Embryonic facial prominence (tissue), 1 donor: ENCODE results near the gene MYRIP.
"Not testable (repeated sequence)": the region's sequence is repeated elsewhere in the genome, so short reads cannot be mapped to it uniquely, and the experiment has no call there.

Source experiments
- DNase-seq: peaks from one replicate; pipeline ENCODE4 v3.0.0-alpha.2; 2016; ENCODE audit errors: extremely low spot score

The MYRIP gene

DNA sequence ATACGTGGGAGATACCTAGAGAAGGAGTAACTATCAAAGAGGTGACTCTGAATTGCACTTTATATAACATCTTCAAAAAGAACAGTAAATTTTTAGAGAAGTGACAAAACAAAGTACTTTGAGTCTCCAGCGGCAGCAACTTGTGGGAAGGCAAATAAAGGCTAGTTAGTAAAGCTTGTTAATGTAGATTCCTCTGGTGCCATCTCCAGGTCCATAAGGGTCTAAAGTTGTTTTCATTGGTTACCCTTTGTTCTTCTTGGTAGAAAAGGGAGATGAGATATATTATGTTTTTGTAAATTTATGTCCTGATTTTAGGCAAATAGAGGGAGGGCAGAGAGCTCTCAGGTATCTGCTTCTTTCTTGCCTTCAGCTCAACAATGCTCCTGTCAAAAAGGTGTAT is 161.6 kb downstream of the MYRIP start:
- DNase-seq, result no peak

DNA sequence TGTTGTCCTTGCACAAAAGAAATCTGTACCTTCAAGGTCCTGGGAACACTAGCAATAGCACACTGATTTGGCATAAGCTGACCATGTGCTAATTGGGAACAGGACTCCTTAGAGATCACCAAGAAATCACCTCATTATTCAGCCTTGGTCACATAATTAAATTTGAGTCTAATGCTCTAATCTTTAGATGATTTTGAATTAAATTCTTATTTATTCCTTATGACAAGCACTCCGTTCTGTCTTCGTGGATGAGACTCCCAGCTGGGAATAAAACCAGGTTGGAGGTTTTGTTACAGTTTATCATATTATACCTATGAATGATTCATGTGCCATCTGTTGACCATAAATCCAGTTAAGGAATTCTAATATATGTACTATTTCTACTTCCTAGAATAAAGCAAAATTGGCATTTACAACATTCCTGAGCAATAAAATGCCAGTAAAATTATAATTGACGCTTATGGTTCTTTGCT is 162.2 kb downstream of the MYRIP start:
- DNase-seq, result no peak

DNA sequence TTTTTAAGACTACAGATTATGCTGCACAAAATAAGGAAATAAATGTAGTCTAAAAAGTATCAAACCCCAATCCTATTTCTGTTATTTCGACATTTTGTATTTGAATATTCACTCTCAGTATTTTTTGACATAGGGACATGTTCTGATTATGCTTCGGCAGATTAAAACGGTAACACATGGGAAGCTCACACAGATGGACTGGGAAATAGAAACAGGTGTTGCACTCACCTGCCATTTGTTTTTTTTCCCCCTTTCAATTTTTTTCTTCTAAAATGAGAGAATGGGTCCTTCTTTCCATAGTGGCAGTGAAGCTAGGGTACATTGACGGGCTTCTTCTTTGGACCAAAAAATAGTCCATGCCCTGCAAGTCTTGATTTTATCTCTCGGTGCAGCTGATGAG is 163.1 kb downstream of the MYRIP start:
- no peak for DNase-seq

DNA sequence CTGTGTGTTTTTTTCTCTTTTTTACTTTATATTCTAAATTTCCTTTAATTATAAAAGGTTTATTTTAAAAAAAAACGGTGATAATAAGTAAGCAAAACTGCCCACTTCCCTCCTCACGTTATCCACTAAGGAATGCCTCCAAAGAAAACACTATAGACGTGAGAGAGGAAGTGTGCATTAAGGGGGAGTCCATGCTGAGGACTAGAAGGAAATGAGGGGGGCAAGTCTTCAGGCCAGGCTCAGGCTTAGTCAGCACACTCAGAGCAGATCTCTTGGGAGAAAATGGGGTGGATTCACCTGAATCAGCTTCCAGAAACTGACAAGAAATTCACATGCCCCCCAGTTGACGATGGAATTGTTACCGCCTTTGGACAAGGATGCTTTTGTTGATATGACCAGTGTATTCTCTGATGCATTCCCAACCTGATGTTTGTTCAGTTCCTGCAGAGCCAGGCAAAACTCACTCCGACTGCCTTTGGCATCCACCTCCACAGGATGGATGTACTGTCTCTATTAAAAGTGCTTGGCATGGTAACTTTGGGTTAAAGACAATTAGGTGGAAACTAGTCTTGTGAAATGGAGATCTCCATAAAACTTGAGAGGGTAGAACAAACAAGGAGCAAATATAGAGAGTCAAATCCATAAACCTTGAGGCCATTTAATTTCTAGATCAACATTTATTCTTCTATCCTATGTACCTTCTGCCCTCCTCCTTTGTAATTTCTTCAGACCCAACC is 167.8 kb downstream of the MYRIP start:
- DNase-seq, result no peak

DNA sequence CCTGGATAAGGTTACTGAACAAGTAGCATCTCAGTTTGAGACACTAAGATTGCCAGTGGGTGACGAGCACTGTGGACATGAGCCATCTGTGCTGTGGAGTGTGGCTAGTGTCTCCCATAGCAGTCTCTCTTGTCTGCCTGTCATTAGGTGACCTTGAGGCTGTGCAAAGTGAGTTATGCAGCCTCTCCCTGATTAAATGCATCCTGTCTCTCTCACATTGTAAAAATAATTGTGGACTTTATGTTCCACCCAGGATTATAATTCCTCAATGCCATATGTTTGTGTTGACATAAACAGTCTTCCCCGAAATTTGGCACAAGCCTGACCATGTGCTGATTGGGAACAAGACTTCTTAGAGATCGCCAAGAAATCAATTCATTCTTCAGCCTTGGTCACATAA is 168.9 kb downstream of the MYRIP start:
- DNase-seq, result no peak

DNA sequence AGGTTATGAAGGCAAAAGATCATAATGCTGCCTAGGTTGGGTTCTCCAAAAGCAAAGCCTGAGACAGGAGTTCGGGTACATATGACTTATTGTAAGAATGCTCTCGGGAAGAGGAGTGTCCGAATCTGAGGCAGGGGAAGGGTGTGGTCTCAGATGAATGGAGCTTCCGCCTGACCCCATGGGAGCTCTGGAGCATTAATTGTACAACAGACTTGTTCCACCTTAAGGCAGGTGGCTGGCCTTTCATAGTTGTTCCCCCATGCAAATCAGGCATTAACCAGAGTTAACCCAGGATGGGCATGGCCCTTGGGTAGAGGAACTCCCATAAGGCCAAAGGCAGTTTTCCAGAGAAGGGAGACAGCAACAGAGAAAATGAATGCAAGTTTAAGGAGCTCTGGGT is 170.6 kb downstream of the MYRIP start:
- no peak for DNase-seq

DNA sequence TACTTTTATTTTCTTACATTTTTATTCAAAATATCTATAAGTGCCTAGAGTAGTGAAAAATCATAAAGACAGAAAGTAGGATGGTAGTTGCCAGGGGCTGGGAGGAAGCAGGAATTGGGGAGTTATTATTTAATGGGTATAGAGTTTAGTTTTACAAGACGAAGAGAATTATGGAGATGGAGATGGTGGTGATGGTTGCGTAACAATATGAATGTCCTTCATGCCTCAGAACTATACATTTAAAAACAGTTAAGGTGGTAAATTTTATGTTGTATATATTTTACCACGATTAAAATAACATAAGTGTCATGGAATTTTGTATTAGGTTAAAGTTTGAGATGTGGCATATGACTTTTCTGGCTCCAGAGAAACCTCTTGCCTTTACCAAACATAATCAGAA is 171.4 kb downstream of the MYRIP start:
- no peak for DNase-seq

DNA sequence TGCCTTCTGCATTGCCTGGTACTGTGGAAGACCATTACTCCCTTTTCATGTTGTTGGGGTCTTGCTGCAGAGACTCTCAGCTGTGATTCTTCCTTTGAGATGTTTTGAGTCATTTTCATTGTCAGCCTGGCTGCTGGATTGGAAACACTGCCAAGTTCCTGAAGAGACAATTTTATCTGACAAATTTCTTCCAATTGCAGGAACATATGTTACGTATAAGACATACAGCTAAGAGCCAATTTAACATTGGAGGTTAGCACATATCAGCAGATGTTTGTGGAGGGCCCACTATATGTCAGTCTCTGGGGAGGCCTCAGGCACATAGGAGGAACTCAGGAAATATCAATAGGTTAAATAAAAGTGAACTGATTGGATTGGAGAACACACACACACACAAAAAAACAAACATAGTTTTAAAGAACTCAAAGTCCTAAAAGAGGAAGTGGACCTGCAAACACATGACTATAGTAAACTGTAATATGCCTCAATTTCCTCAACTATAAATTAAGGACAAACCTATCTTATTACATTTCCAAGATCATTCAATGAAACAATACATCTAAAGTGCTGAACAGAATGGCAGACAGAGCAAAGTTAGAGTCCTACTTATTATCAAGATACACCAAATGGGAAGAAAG is 172.3 kb downstream of the MYRIP start:
- DNase-seq, result no peak

DNA sequence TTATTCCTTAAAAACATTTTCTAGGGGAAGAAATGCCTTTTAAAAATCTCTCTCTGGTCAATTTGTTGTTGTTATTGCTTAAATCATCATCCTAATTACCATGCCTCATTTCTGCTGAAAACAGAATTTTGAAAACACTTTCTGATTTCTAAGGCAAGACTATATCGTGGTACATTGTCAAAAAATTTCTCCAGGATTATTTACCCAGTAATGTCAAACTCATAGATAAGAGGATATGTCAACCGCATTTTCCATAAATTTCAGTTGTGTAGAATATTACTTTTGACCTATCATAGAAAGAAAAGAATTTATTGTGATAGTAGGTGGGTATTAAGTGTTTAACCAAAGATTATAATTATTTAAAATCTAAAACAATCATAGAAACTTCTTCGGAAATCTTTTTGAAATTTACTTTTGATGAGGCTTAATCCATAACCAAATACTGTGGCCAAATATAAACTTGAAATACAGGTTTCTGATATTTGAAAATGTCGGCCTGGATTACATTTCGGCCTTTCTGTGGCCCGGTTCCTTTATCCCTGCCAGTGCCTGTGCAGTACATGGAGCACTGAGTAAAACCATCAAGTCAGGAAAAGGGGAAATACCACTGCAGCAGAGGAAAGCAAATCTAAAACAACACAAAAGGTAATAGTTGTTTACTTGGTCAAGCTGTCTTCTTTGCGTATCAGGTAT is 173.4 kb downstream of the MYRIP start:
- no peak for DNase-seq

DNA sequence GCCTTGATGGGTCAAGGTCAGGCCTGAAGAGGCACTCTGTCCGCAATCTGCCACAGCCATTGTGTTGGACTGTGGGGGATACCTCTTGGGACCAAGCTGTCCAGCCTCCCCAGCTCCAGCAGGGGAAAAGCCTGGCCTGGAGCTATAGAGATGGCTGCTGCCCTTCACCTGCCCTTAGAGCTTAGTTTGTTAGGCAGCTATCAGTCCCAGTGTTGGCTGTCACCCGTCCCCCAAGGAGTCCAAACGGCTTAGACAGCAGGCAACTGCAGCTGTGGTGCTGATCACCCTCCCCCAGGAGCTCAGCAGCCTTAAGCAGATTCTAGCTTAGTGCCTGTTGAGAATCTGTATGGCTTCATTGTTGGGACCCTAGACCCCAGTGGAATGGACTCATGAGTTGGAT is 180.3 kb downstream of the MYRIP start:
- DNase-seq, result no peak

DNA sequence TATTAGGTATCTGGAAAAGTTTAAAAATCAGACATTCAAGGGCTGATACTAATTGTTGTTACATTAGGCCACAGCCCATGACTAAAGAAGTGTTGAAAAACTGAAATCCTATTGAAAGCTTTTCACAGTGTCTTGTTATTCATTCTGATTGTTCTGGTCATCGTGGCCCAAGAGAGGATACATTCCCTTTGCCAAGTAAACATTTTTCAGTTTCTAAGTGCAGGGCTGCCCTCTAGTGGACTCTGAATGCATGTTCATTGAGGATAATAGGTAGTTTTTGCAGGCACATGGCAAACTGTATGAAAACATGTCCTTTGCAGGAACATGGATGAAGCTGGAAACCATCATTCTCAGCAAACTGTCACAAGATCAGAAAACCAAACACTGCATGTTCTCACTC is 181.1 kb downstream of the MYRIP start:
- DNase-seq, result no peak

DNA sequence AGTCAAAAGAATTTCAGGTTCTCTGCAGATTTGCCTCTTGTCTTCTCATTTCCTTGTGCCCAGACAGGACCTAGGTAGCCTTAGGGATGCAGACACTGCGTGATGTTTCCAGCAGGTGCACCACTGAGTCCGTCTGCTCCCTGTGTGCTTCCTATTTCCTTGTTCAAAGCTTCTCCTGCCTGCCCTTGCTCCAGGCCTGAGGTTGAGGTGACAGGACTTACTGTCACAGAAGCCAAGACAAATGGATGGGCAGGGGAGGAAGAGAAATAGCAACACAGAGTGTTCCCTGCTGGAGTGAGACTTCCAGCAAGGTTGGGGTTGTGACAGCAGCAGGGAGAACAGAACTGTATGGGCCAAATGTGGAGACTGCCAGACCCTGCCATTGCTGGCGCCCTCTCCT is 199.4 kb downstream of the MYRIP start:
- no peak for DNase-seq

DNA sequence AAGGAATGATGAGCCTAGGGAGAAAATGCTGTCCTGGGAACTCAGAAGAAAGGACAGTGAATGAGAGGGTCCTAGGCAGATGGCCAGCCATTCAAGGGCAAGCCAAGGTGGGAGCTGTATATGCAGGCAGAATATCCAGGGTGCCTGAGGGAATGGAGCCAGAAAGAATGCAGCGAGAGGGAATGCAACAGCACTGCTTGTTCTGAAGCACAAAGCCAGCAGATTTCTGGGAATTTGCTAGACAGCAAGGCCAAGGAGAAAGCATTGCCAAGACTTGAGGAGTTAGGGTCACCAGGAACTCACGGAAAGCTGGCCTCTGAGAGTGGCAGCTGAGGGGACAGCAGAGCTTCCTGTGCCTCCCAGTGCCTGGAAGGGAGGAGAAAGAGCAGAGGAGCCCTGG is 200.6 kb downstream of the MYRIP start:
- no peak for DNase-seq

DNA sequence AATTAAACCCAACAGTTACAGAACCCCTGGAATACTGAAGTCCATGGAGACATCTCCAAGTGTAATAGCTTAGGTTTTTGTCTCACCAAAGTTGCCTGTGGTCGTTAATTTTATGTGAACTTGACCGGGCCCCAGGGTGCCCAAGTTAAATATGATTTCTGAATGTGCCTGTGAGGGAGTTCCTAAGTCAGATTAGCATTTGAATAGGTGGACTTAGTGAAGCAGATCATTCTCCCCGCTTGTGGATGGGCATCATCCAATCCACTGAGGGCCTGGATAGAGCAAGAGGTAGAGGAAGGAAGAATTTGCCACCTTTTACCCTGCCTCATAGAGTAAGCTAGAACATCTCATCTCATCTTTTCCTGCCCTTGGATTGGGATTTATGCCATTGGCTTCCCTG is 203.0 kb downstream of the MYRIP start:
- DNase-seq, result no peak

DNA sequence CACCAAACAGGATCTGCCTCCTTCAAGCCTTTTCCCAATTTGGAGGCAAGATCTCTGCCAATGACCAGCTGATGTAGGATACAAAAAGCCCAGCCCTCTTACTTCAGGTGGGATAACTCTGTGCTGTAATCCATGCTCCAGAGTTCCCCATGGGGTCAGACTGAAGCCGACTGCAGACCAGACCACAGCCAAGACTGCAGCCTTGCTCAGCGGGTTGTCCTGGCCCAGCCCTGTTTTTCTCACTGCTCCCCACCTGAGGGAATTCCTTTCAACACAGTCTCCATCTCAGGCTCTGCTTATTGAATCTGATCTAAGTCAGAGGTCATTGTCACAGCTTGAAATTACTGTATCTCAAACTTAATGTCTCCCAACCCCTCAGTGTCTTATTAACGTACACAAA is 207.0 kb downstream of the MYRIP start:
- no peak for DNase-seq

DNA sequence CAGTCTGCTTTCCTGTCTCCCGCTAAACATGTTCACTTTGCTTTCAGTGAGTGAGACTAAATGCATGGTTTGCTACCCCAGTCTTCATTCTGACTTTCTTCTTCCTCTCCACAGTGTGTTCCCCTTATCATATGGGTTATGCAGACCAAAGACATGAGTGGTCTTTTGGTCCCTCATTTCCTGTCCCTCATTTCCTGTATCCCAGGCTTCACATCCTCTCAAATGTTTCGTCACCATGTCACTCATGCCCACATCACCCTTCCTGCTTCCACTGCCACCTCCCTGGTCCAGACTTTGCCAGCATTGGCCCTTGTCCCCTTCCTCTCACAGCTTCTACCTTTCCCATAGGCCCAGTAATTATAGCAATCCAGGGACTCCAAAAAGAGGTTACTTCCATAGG is 209.0 kb downstream of the MYRIP start:
- DNase-seq, result no peak

DNA sequence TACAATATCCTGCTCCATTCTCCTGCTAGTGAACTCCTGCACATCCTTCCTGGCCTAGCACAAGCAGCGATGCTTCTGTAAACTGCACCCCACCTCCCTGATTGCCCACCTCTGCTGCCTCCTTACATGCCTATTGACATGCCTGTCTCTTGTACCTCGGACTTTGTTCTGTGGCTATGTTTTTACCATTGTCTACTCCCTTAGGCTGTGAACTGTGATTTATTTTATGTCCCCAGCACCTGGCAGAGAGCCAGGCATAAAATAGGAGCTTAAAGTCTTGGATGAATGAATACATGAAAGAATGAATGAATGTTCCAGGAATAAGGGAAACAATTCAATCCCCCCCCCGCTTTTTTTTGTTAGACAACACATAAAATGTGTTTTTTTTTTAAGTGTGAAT is 210.0 kb downstream of the MYRIP start:
- DNase-seq, result no peak

DNA sequence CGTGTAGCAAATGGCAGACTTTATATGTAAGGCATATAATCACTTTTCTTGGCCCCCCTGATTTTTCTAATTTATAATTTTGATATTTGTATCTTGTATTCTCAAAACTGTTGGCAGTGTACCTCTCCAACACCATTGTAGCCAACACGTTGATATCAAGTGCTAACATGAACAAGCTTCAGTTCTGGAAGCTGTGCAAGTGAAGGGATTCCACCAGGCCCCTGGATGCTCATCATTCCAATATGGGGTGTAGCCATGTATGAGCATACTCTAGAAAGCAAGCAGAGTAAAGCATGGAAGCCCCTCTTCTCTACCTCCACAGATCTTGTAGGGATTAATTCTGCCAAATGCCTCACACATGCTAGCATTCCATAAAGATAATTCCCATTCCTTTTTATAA is 211.3 kb downstream of the MYRIP start:
- DNase-seq, result no peak

DNA sequence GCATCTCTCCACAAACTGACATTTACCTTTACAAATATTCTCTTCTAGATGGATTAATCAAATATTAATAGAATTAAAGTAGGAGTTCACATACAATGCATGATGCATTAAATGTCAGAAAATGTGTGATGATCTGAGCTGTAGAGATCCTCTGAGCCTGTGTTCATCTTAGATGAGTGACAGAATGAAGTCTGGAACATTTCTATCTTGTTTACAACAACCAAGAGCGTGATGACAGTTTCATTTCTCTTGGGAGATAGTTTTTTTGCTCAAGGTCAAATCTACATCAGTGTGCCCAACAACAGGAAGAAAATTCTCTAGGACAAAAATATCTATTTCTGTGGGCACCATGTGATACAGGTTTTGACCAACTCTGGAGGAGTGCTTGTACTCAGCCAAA is 211.9 kb downstream of the MYRIP start:
- no peak for DNase-seq

DNA sequence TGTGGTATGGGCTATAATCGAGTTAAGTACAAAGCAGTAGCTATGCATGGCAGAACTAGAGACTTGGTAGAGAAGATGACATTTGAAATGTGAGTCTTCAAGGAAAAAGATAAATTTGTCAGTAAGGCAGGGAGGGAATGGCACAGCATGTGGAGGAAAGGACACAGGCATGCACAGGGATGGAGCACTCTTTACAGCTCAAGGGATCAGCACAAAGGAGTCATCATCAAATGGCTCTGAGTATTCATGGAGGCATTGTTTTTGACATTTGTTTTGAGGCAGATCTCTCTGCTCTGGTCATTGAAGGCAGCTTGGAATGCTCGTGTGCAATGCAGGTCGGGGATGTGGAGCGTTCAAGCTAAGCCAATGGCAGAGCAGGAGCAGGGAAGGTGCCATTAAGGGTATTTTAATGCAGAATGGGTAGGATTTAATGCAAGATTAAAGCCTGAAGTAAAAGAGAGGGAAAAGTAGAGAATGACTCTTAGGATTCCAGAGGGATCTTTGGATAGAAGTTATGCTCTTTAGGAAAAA is 213.0 kb downstream of the MYRIP start:
- no peak for DNase-seq

DNA sequence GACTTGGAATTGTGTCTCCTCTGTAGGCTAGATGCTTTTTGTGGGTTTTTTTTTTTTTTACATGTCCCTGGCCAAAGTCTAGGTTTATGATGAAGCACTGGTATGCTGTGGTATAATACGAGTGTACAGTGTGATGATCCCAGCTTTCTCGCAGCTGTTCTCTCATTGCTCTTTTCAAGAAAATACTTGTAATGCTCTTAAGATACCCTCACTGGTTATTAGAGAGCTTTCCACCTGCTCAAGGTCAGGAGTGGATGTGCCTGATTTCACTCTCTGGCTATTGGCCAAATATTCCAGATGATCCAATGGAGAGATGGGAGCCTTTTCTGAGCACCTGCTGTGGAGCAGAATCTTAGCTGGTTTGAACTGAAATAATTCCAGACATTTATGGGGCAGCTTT is 215.1 kb downstream of the MYRIP start:
- no peak for DNase-seq

DNA sequence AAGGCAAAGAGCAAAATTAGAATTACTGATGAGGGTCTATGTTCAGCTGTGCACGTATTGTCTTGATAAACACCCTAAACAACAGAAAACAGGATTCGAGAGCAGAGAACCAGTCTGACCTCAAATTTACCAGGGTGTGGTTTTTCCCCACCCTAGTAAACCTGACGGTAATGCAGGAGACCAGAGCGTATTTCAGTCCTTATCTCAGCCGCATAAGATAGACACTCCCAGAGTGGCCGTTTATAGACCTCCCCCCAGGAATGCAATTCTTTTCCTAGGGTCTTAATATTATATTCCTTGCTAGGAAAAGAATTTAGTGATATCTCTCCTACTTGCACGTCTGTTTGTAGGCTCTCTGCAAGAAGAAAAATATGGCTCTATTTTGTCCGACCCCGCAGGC is 216.5 kb downstream of the MYRIP start:
- not testable (repeated sequence) for DNase-seq

DNA sequence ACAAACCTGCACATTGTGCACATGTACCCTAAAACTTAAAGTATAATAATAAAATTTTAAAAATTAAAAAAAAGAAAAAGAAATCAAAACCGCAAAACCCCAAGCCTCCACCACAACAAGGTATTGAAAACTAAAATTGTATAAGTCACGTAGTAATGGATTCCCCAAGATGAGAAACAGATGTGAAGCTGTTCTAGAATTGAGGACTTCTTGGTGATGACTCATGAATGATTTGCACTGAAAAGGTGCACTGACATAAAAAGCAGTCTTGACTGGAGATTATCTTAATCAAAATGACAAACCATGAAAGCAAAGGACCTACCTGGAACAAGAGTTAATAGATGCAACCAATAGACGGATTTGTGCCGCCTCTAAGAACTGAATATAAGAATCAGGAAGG is 225.8 kb downstream of the MYRIP start:
- no peak for DNase-seq
